Activated B cell treated with CpG ODN at 0.5 μM for 24 hours (primary cell): ENCODE data around the gene PROKR1. TPM values are rescaled to one million over a fixed set of nuclear protein-coding genes. Genes with fewer than 3 reads are reported as not detected.

Source experiments
- ATAC-seq: fragments of 200-7000 bp; cut with Tn5 transposase; one replicate; pipeline ENCODE4 v1.10.0; 2021; ENCODE audit warnings: low read depth, mild to moderate bottlenecking, moderate library complexity
- CTCF ChIA-PET: fragments of 350-600 bp; sonication (Branson Sonifier 250); formaldehyde crosslinking; loops from one replicate; lab custom pipeline; 2021; ENCODE audit warnings: antibody characterized with exemption; lab: Charles Lee
- POLR2A ChIA-PET: fragments of 350-600 bp; sonication (Branson Sonifier 250); formaldehyde crosslinking; loops from one replicate; lab custom pipeline; 2021; ENCODE audit warnings: antibody characterized with exemption; lab: Charles Lee
- DNase-seq: peaks from one replicate; pipeline ENCODE4 v3.0.0; 2022
- H3K27ac Mint-ChIP-seq: one replicate; pipeline ENCODE4 v1.8.0; 2020; ENCODE audit warnings: mixed read lengths
- H3K27me3 Mint-ChIP-seq: one replicate; pipeline ENCODE4 v1.8.0; 2021; ENCODE audit warnings: mixed read lengths
- H3K36me3 Mint-ChIP-seq: one replicate; pipeline ENCODE4 v1.8.0; 2021; ENCODE audit warnings: low read depth, mixed read lengths
- H3K4me1 Mint-ChIP-seq: one replicate; pipeline ENCODE4 v1.8.0; 2021; ENCODE audit warnings: mixed read lengths
- H3K4me3 Mint-ChIP-seq: one replicate; pipeline ENCODE4 v1.8.0; 2020; ENCODE audit warnings: mild to moderate bottlenecking, mixed read lengths
- H3K9me3 Mint-ChIP-seq: one replicate; pipeline ENCODE4 v1.8.0; 2020; ENCODE audit warnings: mixed read lengths
- CTCF ChIP-seq: fragments of 200-600 bp; IDR thresholded peaks from one replicate; pipeline ENCODE4 v1.8.0; 2022; ENCODE audit warnings: antibody characterized with exemption, mild to moderate bottlenecking
- intact Hi-C: fragments of 100-400 bp; cut with micrococcal nuclease; formaldehyde crosslinking; loops from one replicate; pipeline ENCODE4 v1.15.1; 2024
- total RNA-seq: library from RNA; stranded (reverse); gene quantifications from 2 replicates; pipeline ENCODE4 v1.2.3, GENCODE V29; 2022

PROKR1 gene
- total RNA-seq, 1 donor from 2014 or later, result 0.09 TPM

DNA sequence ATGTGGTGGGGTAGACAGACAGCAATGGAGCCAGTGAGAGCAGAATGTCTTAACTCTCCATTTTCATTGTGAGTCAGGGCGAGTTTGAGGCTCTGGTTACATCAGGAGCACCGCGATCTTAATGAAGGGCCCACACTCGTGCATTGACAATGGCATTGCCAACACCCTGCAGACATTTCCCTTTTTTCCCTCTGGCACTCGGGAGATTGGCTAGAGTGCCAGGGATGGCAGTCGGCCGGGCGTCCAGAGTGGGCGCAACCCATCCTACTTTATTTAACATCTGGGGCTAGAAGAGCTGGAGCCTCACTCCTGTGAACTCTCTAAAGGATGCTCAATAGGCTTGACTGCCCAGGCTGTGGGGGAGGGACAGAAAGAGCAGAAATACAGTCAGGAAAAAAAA lies 9.7 kb downstream of the PROKR1 start:
- H3K27ac Mint-ChIP-seq, result no peak overlapping the region
- DNase-seq (no peak), ATAC-seq (no peak)
- POLR2A ChIA-PET, result no interaction called here
- TF ChIP-seq CTCF, result no peak
- intact Hi-C loops, result no loop called here
- peaks cover 46% of the 10 kb centered on the region for H3K27me3 Mint-ChIP-seq
- CTCF ChIA-PET, result no interaction called here
- H3K9me3 Mint-ChIP-seq, result no peaks in the 10 kb centered on the region
- H3K4me3 Mint-ChIP-seq, result no peak overlapping the region
- H3K4me1 Mint-ChIP-seq, result peaks cover 5% of the 10 kb centered on the region
- no peaks in the 10 kb centered on the region for H3K36me3 Mint-ChIP-seq

GRCh38 chr2:68653538-68653982 lies 10.2 kb downstream of the PROKR1 start:
- ChIA-PET POLR2A (no interaction called here), CTCF (no interaction called here)
- Mint-ChIP-seq H3K36me3 (no peaks in the 10 kb centered on the region), H3K4me3 (no peak overlapping the region), H3K27ac (no peak overlapping the region), H3K9me3 (no peaks in the 10 kb centered on the region), H3K27me3 (peaks cover 50% of the 10 kb centered on the region), H3K4me1 (peaks cover 5% of the 10 kb centered on the region)
- DNase-seq (no peak), ATAC-seq (no peak)
- intact Hi-C loops, result no loop called here
- TF ChIP-seq CTCF, result no peak

DNA sequence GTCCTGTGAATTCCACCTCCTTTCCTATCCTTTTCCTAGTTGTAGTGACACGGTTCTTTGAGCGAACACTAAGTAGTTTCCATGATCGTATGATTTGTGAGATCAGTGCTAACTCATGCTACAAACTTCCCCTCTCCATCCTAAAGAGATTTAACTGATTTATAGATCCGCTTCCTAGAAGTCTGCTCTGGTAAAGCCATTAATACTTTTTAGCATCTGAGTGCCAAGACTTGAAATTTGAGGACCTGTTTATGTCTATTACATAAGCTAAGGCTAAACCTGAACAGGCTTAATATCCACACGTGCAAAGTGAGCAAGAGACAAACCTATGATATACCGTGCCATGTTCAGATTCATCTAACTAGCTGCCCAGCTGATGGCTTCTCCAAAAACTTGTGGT lies 14.9 kb downstream of the PROKR1 start:
- no peaks in the 10 kb centered on the region for H3K9me3 Mint-ChIP-seq
- H3K4me3 Mint-ChIP-seq, result no peak overlapping the region
- no peak for DNase-seq
- no peak for ATAC-seq
- ChIA-PET POLR2A (no interaction called here), CTCF (interaction anchor here (1.8 kb wide), 1 partner anchor 51 kb away, joined by 5 read pairs; no protein-coding TSS in a partner anchor)
- peaks cover 24% of the 10 kb centered on the region for H3K27me3 Mint-ChIP-seq
- no peaks in the 10 kb centered on the region for H3K36me3 Mint-ChIP-seq
- TF ChIP-seq CTCF, result no peak
- intact Hi-C loops, result no loop called here
- peaks cover 16% of the 10 kb centered on the region for H3K4me1 Mint-ChIP-seq
- no peak overlapping the region for H3K27ac Mint-ChIP-seq

GRCh38 chr2:68659081-68659480 lies 15.7 kb downstream of the PROKR1 start:
- no peak overlapping the region for H3K4me3 Mint-ChIP-seq
- no peak for ATAC-seq
- intact Hi-C loops, result no loop called here

GRCh38 chr2:68660658-68661057 lies 17.3 kb downstream of the PROKR1 start:
- no peak for TF ChIP-seq CTCF
- Mint-ChIP-seq H3K9me3 (no peaks in the 10 kb centered on the region), H3K27ac (no peak overlapping the region), H3K36me3 (no peaks in the 10 kb centered on the region), H3K4me1 (peaks cover 14% of the 10 kb centered on the region), H3K4me3 (no peak overlapping the region), H3K27me3 (peaks cover 9% of the 10 kb centered on the region)
- intact Hi-C loops, result loop anchor here (10.0 kb wide), 1 partner anchor 66 kb away; no protein-coding TSS in a partner anchor
- ChIA-PET POLR2A (interaction anchor here (0.7 kb wide), 1 partner anchor 1017 kb away, joined by 8 read pairs; no protein-coding TSS in a partner anchor), CTCF (no interaction called here)
- DNase-seq (no peak), ATAC-seq (no peak)

More at GRCh38 chr2:68659081-68659480, 15.7 kb downstream of the PROKR1 start:
- Mint-ChIP-seq H3K27me3 (peaks cover 16% of the 10 kb centered on the region), H3K36me3 (no peaks in the 10 kb centered on the region), H3K4me1 (peaks cover 14% of the 10 kb centered on the region), H3K27ac (no peak overlapping the region), H3K9me3 (no peaks in the 10 kb centered on the region)
- ChIA-PET CTCF (interaction anchor here (1.8 kb wide), 1 partner anchor 50 kb away, joined by 5 read pairs; no protein-coding TSS in a partner anchor), POLR2A (no interaction called here)
- no peak for TF ChIP-seq CTCF
- DNase-seq, result no peak
